ENCODE results near the gene SSTR3.
A peak's percentile ranks its signal among the peaks of the same experiment; 100 is the strongest.
"Not testable (repeated sequence)": the region's sequence is repeated elsewhere in the genome, so short reads cannot be mapped to it uniquely, and the experiment has no call there.

SSTR3 gene

GRCh38 chr22:37212174-37212906 lies at the start of gene SSTR3:
TSS of gene SSTR3 (minus strand) at chr22:37212477. CDS start at chr22:37207803, 4,674 bp downstream.
- no peak for DNase-seq

GRCh38 chr22:37260901-37261336 lies 48.6 kb upstream of the SSTR3 start:
- DNase-seq, result peak in 1 of 2 experiments; percentile 51

GRCh38 chr22:37260155-37260795 lies 48.0 kb upstream of the SSTR3 start:
- no peak for DNase-seq

GRCh38 chr22:37259540-37260029 lies 47.3 kb upstream of the SSTR3 start:
- DNase-seq, result no peak

GRCh38 chr22:37258753-37259401 lies 46.6 kb upstream of the SSTR3 start:
- no peak for DNase-seq

- DNase-seq, result no peak
Observed at GRCh38 chr22:37258005-37258752, 45.9 kb upstream of the SSTR3 start.

- DNase-seq, result no peak
Observed at GRCh38 chr22:37256075-37256726, 43.9 kb upstream of the SSTR3 start.

- DNase-seq, result no peak
Observed at GRCh38 chr22:37255558-37256006, 43.3 kb upstream of the SSTR3 start.

GRCh38 chr22:37254867-37255233 lies 42.6 kb upstream of the SSTR3 start:
- no peak for DNase-seq

- no peak for DNase-seq
Observed at GRCh38 chr22:37254209-37254866, 42.1 kb upstream of the SSTR3 start.

GRCh38 chr22:37253126-37253660 lies 40.9 kb upstream of the SSTR3 start:
- DNase-seq, result no peak

- DNase-seq, result not testable (repeated sequence)
Observed at GRCh38 chr22:37251836-37252235, 39.6 kb upstream of the SSTR3 start.

- DNase-seq, result no peak
Observed at GRCh38 chr22:37249986-37250385, 37.7 kb upstream of the SSTR3 start.

GRCh38 chr22:37248251-37248650 lies 36.0 kb upstream of the SSTR3 start:
- DNase-seq, result no peak

- DNase-seq, result no peak
Observed at GRCh38 chr22:37245740-37246139, 33.5 kb upstream of the SSTR3 start.

GRCh38 chr22:37244922-37245722 lies 32.8 kb upstream of the SSTR3 start:
- DNase-seq, result no peak

GRCh38 chr22:37244114-37244921 lies 32.0 kb upstream of the SSTR3 start, which contains the start of gene RAC2:
TSS of gene RAC2 (minus strand) at chr22:37244269. CDS start at chr22:37244148, 121 bp downstream.
- DNase-seq, result no peak

GRCh38 chr22:37243402-37244113 lies 31.3 kb upstream of the SSTR3 start:
- no peak for DNase-seq

GRCh38 chr22:37242395-37242918 lies 30.2 kb upstream of the SSTR3 start:
- DNase-seq, result no peak
